ENCODE data around the gene INSR.

Gene INSR

DNA sequence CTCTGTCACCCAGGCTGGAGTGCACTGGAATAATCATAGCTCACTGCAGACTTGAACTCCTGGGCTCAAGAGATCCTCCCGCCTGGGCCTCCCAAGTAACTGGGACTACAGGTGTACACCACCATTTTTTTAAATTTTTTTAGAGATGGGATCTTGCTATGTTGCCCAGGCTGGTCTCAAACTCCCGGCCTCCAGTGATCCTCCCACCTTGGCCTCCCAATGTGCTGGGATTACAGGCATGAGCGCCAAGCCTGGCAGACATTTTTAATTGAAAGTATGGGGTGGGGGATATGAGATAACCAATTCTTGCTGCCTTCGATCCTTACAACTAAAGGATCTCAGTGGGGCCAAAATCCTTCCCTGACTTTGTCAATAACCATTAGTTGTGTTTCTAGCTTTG, 132.9 kb downstream of the INSR start:
- peaks cover 10 to 36% of the 10 kb centered on the region in 2 experiments for H3K36me3 ChIP-seq (ENCODE audit: control insufficient read depth in 2 of 2, insufficient read depth in 1 of 2, low read length in 2 of 2)
- TF ChIP-seq ZNF354C (tag by site-specific recombination; IDR thresholded peaks at IDR 0.05; ENCODE audit: borderline replicate concordance, low read depth), result no peak
- peak; percentile 73 for TF ChIP-seq ZNF121 (tag by site-specific recombination; IDR thresholded peaks at IDR 0.05)
- no peak for TF ChIP-seq ZFP69B (tag by site-specific recombination; IDR thresholded peaks at IDR 0.05)
- TF ChIP-seq ZNF792 (tag by site-specific recombination; IDR thresholded peaks at IDR 0.05), result no peak
- TF ChIP-seq KLF16 (tag by site-specific recombination; IDR thresholded peaks at IDR 0.05), result no peak
- no peak for TF ChIP-seq ZNF274 (IDR thresholded peaks at IDR 0.05; ENCODE audit: low read length)
- no peak for TF ChIP-seq ZNF274 (tag by site-specific recombination; IDR thresholded peaks at IDR 0.05; ENCODE audit: borderline replicate concordance)
- H3K9me3 ChIP-seq (ENCODE audit: control insufficient read depth, insufficient read depth, low read depth, low read length), result no peaks in the 10 kb centered on the region
- H3K4me1 ChIP-seq (ENCODE audit: control insufficient read depth, insufficient read depth, low read length), result 0 out of 2 replicates have a peak, but pooled peaks cover 2% of the 10 kb centered on the region
- H3K4me3 ChIP-seq (ENCODE audit: low read depth, low read length), result no peak overlapping the region
- no peak overlapping the region for H3K27ac ChIP-seq (ENCODE audit: extremely low read depth, low read depth, low read length)
- ChIA-PET POLR2A (no interaction called here), CTCF (interaction anchor here (0.7 kb wide), 1 partner anchor 165 kb away, joined by 3 read pairs; no protein-coding TSS in a partner anchor)

DNA sequence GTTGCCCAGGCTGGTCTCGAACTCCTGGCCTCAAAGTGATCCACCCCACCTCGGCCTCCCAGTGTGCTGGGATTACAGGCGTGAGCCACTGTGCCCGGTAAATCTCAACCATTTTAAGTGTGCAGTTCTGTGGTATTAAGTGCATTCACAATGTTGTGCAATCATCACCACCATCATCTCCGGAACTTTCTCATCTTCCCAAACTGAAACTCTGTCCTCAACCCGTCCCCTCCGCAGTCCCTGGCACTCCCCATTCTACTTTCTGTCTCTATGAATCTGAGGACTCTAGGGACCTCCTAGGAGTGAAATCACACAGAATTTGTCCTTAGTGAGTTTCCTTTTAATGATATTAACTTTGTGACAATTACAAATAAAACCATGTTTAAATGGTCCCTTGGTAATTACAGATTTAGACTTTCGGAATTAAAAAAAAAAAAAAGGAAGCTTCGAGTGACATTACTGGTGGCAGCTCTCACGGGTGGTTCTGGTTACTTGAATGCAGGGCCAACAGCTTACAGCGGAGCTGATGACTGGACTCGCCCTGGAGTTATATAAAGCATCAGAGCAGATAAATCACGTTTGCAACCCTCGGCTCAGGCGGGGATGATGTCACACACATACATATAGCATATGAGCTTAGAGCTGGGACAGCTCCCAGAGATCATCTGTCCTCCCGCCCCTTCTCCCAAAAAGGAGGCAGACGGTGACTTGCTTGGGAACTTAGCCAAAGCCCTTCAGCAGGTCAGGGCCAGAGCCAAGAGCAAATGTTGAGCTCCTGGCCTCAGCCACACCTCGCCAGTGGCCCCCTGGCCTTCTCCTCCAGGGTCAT, 134.9 kb downstream of the INSR start:
- ChIA-PET POLR2A (interaction anchor here (0.5 to 1.1 kb wide), 4 partner anchors 31 to 135 kb away, joined by 3 to 7 read pairs (median 4); partner anchors contain the start of gene INSR), CTCF (interaction anchor here (0.5 to 1.2 kb wide), 4 partner anchors 69 to 1171 kb away, joined by 3 read pairs; no protein-coding TSS in a partner anchor)
- Histone ChIP-seq H3K4me3 (ENCODE audit: low read depth, low read length) (no peak overlapping the region), H3K36me3 (ENCODE audit: control insufficient read depth in 2 of 2, insufficient read depth in 1 of 2, low read length in 2 of 2) (peaks cover 10 to 25% of the 10 kb centered on the region in 2 experiments), H3K9me3 (ENCODE audit: control insufficient read depth, insufficient read depth, low read depth, low read length) (no peaks in the 10 kb centered on the region), H3K4me1 (ENCODE audit: control insufficient read depth, insufficient read depth, low read length) (0 out of 2 replicates have a peak, but pooled peaks cover 2% of the 10 kb centered on the region), H3K27ac (ENCODE audit: extremely low read depth, low read depth, low read length) (0 out of 2 replicates have a peak overlapping the region, but pooled peaks have one; percentile 31)
- no peak for TF ChIP-seq GLIS2 (tag by site-specific recombination; IDR thresholded peaks at IDR 0.05)
- TF ChIP-seq KLF1 (tag by site-specific recombination; IDR thresholded peaks at IDR 0.05), result peak; percentile 70
- 0 out of 2 replicates have a peak, but pooled peaks have one; percentile 35 for TF ChIP-seq KLF16 (tag by site-specific recombination; IDR thresholded peaks at IDR 0.05)
- TF ChIP-seq ZFHX2 (tag by site-specific recombination; conservative IDR thresholded peaks at IDR 0.05), result no peak
- peak; percentile 83 for TF ChIP-seq WT1 (tag by site-specific recombination; IDR thresholded peaks at IDR 0.05)
- peak; percentile 66; the same call in 1 of the 2 replicates for TF ChIP-seq ZNF362 (tag by site-specific recombination; IDR thresholded peaks at IDR 0.05)
- no peak for TF ChIP-seq ZIC2 (tag by site-specific recombination; IDR thresholded peaks at IDR 0.05)
- peak; percentile 87 for TF ChIP-seq ZNF366 (tag by site-specific recombination; conservative IDR thresholded peaks at IDR 0.05)
- no peak for TF ChIP-seq AEBP2 (tag by site-specific recombination; IDR thresholded peaks at IDR 0.05; ENCODE audit: borderline replicate concordance)
- no peak for TF ChIP-seq SCRT1 (tag by site-specific recombination; IDR thresholded peaks at IDR 0.05; ENCODE audit: borderline replicate concordance)
- TF ChIP-seq, protein P1, sequence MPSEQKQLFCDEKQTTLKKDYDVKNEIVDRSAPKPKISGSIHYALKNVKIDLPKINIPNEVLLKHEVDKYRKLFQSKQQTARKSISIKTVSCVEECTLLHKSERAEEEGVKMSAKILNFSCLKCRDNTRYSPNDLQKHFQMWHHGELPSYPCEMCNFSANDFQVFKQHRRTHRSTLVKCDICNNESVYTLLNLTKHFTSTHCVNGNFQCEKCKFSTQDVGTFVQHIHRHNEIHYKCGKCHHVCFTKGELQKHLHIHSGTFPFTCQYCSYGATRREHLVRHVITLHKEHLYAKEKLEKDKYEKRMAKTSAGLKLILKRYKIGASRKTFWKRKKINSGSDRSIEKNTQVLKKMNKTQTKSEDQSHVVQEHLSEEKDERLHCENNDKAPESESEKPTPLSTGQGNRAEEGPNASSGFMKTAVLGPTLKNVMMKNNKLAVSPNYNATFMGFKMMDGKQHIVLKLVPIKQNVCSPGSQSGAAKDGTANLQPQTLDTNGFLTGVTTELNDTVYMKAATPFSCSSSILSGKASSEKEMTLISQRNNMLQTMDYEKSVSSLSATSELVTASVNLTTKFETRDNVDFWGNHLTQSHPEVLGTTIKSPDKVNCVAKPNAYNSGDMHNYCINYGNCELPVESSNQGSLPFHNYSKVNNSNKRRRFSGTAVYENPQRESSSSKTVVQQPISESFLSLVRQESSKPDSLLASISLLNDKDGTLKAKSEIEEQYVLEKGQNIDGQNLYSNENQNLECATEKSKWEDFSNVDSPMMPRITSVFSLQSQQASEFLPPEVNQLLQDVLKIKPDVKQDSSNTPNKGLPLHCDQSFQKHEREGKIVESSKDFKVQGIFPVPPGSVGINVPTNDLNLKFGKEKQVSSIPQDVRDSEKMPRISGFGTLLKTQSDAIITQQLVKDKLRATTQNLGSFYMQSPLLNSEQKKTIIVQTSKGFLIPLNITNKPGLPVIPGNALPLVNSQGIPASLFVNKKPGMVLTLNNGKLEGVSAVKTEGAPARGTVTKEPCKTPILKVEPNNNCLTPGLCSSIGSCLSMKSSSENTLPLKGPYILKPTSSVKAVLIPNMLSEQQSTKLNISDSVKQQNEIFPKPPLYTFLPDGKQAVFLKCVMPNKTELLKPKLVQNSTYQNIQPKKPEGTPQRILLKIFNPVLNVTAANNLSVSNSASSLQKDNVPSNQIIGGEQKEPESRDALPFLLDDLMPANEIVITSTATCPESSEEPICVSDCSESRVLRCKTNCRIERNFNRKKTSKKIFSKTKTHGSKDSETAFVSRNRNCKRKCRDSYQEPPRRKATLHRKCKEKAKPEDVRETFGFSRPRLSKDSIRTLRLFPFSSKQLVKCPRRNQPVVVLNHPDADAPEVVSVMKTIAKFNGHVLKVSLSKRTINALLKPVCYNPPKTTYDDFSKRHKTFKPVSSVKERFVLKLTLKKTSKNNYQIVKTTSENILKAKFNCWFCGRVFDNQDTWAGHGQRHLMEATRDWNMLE (tag by site-specific recombination; conservative IDR thresholded peaks at IDR 0.05; ENCODE audit: low read depth), result no peak
- no peak for TF ChIP-seq ZNF175 (tag by site-specific recombination; IDR thresholded peaks at IDR 0.05)
- peak; percentile 95 for TF ChIP-seq IKZF3 (tag by site-specific recombination; IDR thresholded peaks at IDR 0.05)
- TF ChIP-seq ZNF26 (tag by site-specific recombination; IDR thresholded peaks at IDR 0.05), result no peak
- TF ChIP-seq ZNF248 (tag by site-specific recombination; IDR thresholded peaks at IDR 0.05), result no peak
- no peak for TF ChIP-seq ZNF560 (tag by site-specific recombination; IDR thresholded peaks at IDR 0.05; ENCODE audit: borderline replicate concordance)
- no peak for TF ChIP-seq ZNF623 (tag by site-specific recombination; IDR thresholded peaks at IDR 0.05)
- TF ChIP-seq ZNF76 (tag by site-specific recombination; IDR thresholded peaks at IDR 0.05; ENCODE audit: borderline replicate concordance, low read depth), result peak; percentile 77; the same call in 1 of the 2 replicates
- TF ChIP-seq SP7 (tag by site-specific recombination; IDR thresholded peaks at IDR 0.05), result peak; percentile 92
